Tibial artery (tissue), 4 donors: Measurements from ENCODE around the gene ATP8B3.

Experiments
- DNase-seq, 2 donors: peaks; one replicate each; pipeline ENCODE4 v3.0.0-alpha.2; 2019
- H3K27ac ChIP-seq, 2 donors: fragments of 200-600 bp; sonication (generic) in 1 of 2; 1 replicate in 1 of 2; 2 replicates in 1 of 2; pipeline ENCODE4 v1.5.1; 2018 to 2019; ENCODE audit warnings: mild to moderate bottlenecking in 1 of 2
- H3K27me3 ChIP-seq, 2 donors: fragments of 200-600 bp; sonication (generic) in 1 of 2; one replicate each; pipeline versions ENCODE4 v1.5.1 to v1.6.0; 2016 to 2019
- H3K36me3 ChIP-seq, 3 donors: fragments of 200-600 bp; sonication (generic) in 2 of 3; one replicate each; pipeline ENCODE4 v1.5.1; 2016 to 2019; ENCODE audit warnings: mild to moderate bottlenecking in 2 of 3
- H3K4me1 ChIP-seq, 4 donors: fragments of 200-600 bp; sonication (generic) in 2 of 4; 1 replicate in 3 of 4; 2 replicates in 1 of 4; pipeline ENCODE4 v1.5.1; 2016 to 2019
- H3K4me3 ChIP-seq, 2 donors: fragments of 200-600 bp; sonication (generic) in 1 of 2; 1 replicate in 1 of 2; 2 replicates in 1 of 2; pipeline ENCODE4 v1.5.1; 2018 to 2019; ENCODE audit warnings: mild to moderate bottlenecking in 2 of 2
- H3K9me3 ChIP-seq, 3 donors: fragments of 200-600 bp; sonication (generic) in 1 of 3; one replicate each; pipeline ENCODE4 v1.5.1; 2016 to 2019
- CTCF ChIP-seq, 2 experiments: fragments of 200-600 bp in 1 of 2; fragments of 450-650 bp in 1 of 2; IDR thresholded peaks; one replicate each; pipeline ENCODE4 v1.5.1; 2017 to 2019; ENCODE audit warnings: antibody characterized with exemption in 2 of 2, mild to moderate bottlenecking in 1 of 2, moderate library complexity in 1 of 2
- intact Hi-C: fragments of 100-400 bp; cut with DNase I; formaldehyde crosslinking; loops from one replicate; pipeline ENCODE4 v1.15.0; 2023; ENCODE audit warnings: low total_unique reads

Gene ATP8B3

GRCh38 chr19:1783874-1784273 is 28.2 kb downstream of the ATP8B3 start:
- H3K4me3 ChIP-seq, result no peak overlapping the region
- peaks cover 0 to 83% of the 10 kb centered on the region in 2 donors for H3K27me3 ChIP-seq
- H3K27ac ChIP-seq, result no peak overlapping the region
- H3K4me1 ChIP-seq, result peaks cover 0 to 5% (median 0%) of the 10 kb centered on the region in 4 donors
- no peaks in the 10 kb centered on the region for H3K36me3 ChIP-seq
- TF ChIP-seq CTCF (IDR thresholded peaks at IDR 0.05), result no peak
- peaks cover 0 to 17% (median 14%) of the 10 kb centered on the region in 3 donors for H3K9me3 ChIP-seq
- no peak for DNase-seq
- intact Hi-C loops, result no loop called here

GRCh38 chr19:1783354-1783753 is 28.7 kb downstream of the ATP8B3 start:
- Histone ChIP-seq H3K27me3 (peaks cover 0 to 81% of the 10 kb centered on the region in 2 donors), H3K4me1 (peaks cover 0 to under 1% (median 0%) of the 10 kb centered on the region in 4 donors), H3K4me3 (no peak overlapping the region), H3K27ac (no peak overlapping the region), H3K9me3 (peaks cover 0 to 17% (median 14%) of the 10 kb centered on the region in 3 donors), H3K36me3 (no peaks in the 10 kb centered on the region)
- DNase-seq, result no peak
- intact Hi-C loops, result no loop called here
- TF ChIP-seq CTCF (IDR thresholded peaks at IDR 0.05), result no peak

- peaks cover 0 to 81% of the 10 kb centered on the region in 2 donors for H3K27me3 ChIP-seq
- no peak overlapping the region for H3K27ac ChIP-seq
- no peak for TF ChIP-seq CTCF (IDR thresholded peaks at IDR 0.05)
- no peak overlapping the region for H3K4me3 ChIP-seq
- no peaks in the 10 kb centered on the region for H3K4me1 ChIP-seq
- H3K36me3 ChIP-seq, result no peaks in the 10 kb centered on the region
- no peak for DNase-seq
- peaks cover 0 to 17% (median 14%) of the 10 kb centered on the region in 3 donors for H3K9me3 ChIP-seq
- intact Hi-C loops, result no loop called here
Observed at GRCh38 chr19:1782521-1782920, 29.6 kb downstream of the ATP8B3 start.

- Histone ChIP-seq H3K27ac (no peak overlapping the region), H3K4me3 (no peak overlapping the region), H3K9me3 (peaks cover 0 to 17% (median 14%) of the 10 kb centered on the region in 3 donors), H3K36me3 (no peaks in the 10 kb centered on the region), H3K27me3 (peaks cover under 1 to 94% of the 10 kb centered on the region in 2 donors), H3K4me1 (peaks cover 0 to 9% (median 3%) of the 10 kb centered on the region in 4 donors)
- intact Hi-C loops, result no loop called here
- TF ChIP-seq CTCF (IDR thresholded peaks at IDR 0.05), result no peak
- DNase-seq, result no peak
Observed at GRCh38 chr19:1780272-1780958, 31.7 kb downstream of the ATP8B3 start.

- Histone ChIP-seq H3K27me3 (peaks cover 9 to 94% of the 10 kb centered on the region in 2 donors), H3K4me1 (peaks cover 0 to 9% (median 3%) of the 10 kb centered on the region in 4 donors), H3K36me3 (no peaks in the 10 kb centered on the region), H3K27ac (no peak overlapping the region), H3K9me3 (peaks cover 0 to 26% (median 20%) of the 10 kb centered on the region in 3 donors), H3K4me3 (no peak overlapping the region)
- TF ChIP-seq CTCF (IDR thresholded peaks at IDR 0.05), result no peak
- DNase-seq, result no peak
- intact Hi-C loops, result no loop called here
Observed at GRCh38 chr19:1779574-1779973, 32.5 kb downstream of the ATP8B3 start.
